ENCODE results near the gene NTNG2.

NTNG2 gene

DNA sequence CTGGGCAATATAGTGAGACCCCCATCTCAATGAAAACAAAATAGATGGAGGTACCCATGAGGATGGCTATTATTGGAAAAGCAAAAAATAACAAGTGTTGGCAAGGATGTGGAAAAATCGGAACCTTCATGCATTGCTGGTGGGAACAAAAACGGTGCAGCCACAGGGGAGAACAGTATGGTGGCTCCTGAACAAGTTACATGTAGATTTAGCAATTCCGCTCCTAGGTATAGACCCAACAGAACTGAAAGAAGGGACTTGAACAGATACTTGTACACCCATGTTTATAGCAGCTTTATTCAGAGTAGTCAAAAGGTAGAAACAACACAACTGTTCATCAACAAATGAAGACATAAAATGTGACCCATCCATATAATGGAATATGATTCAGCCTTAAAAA is 43.0 kb downstream of the NTNG2 start:
- DNase-seq: no peak

DNA sequence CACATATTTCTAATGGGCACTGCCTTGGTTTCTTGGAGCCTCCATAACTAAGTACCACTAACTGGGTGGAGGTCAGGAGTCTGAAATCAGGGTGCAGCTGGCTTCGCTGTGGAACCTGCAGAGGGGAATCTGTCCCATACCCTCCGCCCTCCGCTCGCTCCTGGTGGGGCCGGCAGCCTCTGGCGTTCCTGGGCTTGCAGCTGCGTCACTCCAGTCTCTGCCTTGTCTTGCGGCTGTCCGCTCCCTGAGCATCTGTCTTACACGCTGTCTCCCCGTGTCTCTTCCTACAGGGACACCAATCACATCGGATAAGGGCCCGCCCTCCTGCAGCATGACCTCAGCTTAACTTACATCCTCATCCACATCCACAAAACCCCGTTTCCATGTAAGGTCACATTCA is 45.4 kb downstream of the NTNG2 start:
- no peak for DNase-seq

DNA sequence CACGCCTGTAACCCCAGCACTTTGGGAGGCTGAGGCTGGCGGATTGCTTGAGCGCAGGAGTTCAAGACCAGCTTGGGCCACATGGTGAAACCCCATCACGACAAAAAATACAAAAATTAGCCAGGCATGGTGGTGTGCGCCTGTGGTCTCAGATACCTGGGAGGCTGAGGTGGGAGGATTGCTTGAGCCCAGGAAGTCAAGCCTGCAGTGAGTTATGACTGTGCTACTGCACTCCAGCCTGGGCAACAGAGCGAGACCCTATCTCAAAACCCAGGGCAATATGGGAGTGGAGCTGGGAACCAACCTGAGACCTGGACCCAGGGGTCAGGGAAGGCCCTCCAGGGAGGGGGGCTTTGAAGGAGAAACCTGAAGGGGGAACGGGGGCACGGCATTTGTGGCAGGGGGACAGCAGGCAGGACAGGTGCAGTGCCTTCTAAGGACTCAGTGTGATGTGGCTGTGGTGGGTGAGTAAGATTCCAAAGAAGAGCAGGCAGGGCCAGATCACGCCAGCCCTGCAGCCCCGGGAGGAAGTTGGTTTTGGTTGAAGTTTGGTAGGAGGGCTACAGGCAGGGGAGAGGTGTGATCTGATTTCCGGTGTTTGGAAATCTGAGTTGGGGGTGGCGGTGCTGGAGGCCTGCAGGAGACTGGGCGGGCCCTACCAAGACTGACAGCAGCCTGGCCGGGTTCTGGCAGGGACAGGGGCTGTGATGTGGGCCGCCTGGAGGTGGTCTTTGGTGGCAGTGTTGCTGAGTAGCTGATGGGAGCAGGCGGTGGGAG is 46.2 kb downstream of the NTNG2 start:
- no peak for DNase-seq

DNA sequence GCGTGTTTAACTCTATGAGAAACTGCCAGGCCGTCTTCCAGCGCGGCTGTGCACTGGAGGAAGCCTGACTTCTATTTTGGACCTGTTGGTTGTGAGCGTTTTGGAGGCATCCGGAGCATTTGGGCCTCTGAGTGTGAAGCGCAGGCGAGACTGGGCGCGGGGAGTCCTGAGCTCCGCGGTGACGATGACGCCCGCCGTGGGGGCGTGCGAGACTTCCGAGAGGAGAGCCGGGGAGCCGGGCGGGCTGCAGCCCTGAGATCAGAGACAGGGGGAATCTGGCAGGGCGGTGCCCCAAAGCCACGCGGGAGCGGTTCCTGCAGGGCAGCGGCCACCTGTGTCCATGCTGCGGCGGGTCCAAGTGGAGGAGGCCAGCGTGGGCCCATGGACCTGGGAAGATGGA is 47.4 kb downstream of the NTNG2 start:
- DNase-seq: no peak

DNA sequence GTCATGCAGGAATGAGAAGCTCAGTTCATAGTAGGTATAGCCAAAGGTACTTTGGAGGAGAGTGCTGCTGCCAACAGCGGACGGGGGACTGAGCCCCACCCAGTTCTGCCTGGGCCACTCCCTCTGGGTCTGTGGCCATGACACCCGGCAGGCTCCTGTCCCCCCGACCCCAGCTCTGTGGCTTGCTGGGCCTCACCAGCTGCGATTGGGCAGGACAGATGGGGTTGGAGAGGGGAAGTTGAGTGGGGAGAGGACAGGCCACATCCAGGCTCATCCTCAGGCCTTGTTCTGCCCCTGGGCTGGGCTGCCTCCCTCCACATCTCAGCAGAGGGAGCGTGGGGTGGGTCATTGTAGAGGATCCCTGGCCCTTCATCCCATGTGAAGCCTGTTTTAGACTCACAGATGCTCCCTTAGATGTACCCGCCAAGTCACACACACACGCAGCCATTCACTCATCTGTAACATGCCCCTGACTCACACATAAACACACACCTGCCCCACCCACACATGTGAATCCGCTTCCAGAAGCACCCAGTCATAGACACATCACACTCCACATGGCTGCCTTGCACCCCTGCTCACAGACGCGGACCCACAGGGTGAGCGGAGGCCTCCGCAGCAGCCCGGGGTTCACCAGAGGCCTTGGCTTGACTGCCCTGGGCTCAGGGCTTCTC is 48.8 kb downstream of the NTNG2 start:
- no peak for DNase-seq

DNA sequence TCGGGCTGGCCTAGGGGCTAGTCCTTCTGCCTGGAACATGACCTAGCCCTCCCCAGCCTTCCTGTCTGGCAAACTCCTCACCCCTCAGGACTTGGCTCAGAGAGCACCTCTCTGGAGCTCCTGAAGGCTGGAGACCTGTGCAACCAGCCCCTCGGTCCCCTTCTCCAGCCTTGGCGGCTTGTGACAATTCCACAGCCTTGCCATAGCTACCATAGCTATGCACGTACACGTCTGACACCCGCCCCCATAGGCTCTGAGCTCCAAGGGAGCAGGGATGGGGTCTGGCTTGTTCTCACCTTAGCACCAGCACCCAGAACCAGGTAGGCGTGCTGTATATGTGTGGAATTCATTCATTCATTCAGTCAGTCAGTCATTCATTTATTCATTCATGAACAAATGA is 49.7 kb downstream of the NTNG2 start:
- no peak for DNase-seq

DNA sequence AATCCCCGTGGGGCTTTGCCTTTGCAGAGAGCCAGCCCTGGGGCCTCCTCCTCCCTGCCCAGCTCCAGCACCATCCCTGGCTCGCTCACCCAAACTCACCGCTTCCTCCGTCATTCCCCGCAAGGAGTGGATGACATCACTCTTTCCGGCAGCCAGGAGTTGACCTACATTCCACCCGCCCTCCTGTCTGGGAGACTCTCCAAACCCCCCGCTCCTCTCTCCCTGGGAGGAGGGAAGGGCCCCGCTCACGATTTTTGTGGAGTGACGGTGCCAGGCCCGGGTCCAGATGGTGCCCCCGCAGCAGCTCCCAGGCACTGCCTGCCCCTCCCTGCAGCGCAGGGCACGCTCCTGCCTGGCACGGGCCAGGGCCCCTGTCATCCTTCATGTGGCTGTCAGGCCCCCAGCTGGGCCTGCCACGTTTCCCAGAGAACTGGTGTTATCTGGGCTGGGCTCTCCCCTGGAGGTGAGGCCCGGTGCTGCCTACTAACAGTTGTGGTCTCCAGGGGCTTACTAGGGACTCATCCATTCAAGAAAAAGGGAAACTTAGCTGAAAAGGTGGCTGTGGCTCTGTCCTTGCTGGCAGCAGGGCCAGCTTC is 52.3 kb downstream of the NTNG2 start:
- DNase-seq: no peak

DNA sequence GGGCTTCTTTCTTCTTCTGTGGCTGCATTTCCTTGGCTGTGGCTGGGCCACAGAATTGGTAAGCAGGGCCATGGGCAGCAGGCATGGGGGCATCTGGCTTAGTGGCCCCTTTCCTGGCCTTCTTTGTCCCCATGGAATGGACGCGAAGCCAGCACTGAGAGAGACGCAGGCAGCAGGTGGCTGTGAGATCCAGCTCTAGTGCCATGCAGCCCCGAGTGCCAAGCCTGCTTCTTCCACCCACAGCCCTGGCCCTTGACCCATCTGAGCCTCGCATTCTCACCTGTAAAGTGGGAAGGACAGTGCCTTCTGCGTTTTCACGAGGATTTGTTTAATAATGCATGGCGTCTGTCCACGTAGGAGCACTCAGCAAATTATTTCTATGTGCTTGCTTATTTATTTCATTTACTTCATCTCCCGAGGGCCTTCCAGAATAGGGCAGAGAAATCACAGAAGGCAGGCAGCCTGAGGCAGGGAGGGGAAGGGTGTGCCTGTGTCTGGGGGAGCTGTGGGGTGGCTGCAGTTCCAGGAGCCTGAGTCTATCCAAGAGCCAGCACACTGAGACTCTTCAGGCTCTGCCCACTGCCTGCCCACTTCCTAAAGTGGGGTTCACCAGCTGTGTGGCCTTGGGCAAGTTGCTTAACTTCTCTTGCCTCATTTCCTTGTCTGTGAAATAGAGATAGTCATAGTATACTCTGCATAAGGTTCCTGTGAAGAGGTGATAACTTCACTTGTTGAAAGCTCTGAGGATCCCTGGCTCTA is 55.2 kb downstream of the NTNG2 start:
- peak; percentile 76 to 86 (median 84) for DNase-seq

DNA sequence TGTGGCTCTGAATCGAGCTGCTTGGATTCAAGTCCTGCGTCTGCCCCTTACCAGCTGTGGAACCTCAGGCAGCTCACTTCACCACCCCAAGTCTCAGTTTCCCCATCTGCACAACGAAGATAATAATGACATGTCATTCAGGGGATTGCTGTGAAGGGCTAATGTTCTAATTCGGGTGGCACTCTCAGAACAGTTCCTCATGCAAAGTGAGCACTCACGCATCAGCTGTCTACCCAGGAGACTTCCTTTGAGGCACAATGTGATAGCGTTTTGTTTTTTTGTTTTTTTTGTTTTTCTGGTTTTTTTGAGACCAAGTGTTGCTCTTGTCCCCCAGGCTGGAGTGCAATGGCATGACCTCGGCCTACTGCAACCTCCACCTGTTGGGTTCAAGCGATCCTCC is 56.4 kb downstream of the NTNG2 start:
- peak in 3 of 4 experiments; percentile 29 to 52 (median 39) for DNase-seq

DNA sequence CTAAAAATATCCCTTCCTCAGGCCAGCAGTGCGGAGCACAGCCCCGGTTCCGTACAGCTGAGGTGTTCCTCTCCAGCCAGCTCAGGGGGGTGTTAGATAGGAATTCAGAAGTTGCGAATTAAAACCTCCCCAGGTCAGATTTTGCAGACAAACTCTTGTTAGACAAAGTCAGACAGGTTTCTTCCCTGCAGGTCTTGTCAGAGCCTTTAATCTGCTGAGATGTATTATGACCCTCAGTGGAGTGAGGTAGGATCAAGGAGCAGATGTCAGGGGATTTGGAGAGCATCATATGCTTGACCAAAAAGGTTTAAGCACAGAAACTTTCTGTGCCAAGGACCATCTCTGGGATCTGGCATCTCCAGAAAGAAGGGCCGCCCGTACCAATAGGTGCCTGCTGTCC is 60.1 kb downstream of the NTNG2 start:
- DNase-seq: no peak

DNA sequence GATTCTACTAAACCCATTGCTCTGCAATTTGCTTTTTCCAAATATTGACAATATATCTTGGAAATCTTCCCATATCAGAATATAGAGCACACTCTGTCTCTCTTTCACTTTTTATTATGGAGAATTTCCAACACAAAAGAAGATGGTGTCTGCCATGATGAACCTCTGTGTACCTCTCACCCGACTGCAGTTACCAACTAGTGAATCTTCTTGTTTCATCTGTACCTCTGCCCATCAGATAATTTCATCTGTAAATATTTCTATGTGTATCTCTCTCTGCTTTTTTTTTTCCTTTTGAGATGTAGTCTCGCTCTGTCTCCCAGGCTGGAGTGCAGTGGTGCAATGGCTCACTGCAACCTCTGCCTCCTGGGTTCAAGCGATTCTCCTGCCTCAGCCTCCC is 62.8 kb downstream of the NTNG2 start:
- DNase-seq: no peak

DNA sequence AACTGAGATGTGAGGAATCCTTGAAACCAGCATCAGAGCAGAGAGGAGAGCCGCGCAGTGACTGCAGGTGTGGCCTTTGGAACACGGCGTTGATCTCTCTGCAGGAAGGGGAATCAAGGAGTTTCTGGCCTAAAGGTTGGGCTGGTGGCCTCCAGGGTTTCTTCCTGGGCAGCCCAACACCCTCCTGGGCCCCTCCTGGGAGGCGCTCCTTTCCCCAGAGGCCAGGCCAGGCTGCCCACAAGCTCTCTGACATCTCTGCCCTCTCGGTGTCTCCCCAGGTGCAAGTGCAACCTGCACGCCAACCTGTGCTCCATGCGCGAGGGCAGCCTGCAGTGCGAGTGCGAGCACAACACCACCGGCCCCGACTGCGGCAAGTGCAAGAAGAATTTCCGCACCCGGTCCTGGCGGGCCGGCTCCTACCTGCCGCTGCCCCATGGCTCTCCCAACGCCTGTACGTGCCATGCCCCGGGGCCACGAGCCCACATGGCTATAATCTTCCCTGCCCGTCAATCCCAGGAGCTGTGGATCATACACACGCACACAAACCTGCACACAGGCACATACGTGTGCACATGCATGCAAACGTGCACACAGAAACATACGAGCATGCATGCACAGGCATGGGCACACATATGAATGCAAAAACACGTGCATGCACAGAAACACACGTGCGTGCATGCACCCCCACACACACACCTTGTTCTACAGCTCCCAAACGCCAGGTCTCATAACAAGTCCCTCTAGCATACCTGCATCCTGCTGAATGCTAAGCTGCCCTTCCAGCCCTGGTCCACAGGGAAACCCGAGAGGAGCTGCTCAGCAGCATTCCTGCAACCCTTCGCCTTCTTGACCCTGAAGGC is 64.9 kb downstream of the NTNG2 start:
- DNase-seq: no peak

DNA sequence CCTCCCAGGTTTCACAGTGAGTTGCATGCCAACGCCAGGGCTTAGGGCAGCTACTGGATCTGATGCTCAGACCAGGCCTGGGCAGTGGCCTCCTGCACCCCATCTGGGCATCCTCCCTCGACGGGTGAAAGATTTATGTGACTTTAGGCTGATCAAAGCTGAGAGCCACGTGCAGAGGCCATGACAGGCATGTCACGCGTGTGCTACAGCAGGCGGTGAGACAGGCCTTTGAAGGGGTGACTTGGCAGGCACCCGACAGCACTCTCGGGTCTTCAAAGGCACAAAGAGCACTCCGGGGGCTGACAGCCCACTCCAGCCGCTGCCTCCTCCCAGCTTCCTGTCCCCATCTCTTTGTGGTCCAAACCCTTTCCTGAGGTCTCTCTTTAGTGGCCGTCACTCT is 66.2 kb downstream of the NTNG2 start:
- DNase-seq: no peak

DNA sequence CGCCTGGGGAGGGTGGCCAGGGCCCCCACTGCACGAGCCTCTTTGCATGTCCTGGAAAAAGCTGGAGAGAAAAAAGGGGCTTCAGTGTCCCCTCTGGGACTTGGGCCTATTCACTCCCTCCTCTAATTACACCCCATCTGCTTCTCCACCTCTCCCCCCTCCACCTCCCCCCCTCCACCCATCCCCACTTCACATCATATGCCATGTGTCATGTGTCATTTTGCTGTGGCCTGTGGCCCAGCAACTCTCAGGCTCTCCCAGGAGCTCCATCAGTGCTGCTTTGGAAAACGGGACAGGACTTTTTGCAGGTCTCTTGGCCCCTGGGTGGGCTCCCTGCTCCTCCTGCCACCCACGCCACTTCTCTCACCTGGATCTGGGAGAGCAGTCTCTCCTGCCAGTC is 68.7 kb downstream of the NTNG2 start:
- no peak for DNase-seq

DNA sequence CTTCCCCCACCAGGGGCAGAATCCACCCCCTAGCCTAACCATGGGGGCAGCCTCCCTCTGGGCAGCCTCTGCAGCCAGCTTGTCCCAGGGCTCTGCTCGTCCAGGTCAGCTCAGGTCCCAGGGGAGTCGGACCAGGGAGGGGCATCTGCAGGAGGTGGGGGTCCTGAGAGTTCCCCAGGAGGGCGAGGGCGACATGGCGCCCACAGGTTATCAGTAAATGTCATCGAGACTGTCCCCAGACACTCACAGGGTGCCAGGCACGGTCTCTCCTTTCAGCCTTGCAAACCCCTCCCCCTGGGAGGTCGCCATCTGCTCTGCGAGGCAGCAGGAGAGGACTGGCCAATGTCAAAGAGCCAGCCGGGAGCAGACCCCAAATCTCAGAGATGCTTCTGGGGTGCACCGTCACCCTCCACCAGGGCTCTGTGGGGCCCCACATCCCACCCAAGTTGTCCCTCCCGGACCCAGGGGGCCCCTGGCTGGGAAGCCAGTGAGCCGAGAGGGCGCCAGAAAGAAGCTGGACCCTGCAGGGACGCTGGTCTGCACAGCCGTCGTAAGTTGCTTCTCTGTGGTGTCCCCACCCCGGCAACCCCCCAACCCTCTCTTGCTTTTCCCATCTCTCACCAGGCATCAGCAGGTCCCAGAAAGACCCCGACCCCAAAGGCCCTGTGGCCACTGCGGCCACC is 69.3 kb downstream of the NTNG2 start:
- no peak for DNase-seq

DNA sequence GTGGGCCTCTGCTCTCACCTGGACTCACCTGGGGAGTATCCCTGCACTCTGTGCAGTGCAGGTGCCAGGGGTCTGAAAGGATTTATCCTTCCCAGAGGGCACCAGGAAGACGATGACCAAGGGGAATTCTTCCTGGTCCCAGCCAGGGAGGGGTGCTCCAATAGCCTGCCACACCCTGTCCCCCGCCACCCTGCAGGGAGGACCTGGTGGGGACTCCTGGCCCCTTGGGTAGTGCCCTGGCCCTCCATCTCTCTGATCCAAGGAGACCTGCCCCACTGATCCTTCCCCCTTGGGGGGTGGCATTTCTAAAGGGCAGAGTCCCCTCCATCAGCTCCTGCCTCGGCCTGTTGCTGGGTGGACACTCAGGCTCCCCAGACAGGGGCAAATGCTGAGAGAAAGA is 70.7 kb downstream of the NTNG2 start:
- DNase-seq: no peak

DNA sequence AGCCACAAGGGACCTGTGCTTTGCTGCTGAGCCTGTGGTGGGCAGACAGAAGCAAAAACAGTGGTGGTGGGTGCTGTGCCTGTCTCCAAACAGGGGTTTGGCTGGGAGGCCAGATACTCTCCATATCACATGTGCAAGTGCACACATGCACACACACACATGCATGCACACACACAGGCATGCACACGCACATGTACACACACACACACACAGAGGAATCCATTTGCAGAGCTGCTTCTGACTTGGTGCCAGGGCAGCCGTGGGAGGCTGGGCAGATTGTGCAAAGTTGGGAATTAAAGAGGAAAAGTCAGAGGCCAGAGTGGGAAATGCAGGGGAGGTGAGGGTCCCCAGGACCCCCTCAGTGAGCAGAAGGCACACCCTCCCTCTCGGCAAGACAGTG is 71.3 kb downstream of the NTNG2 start:
- no peak for DNase-seq

DNA sequence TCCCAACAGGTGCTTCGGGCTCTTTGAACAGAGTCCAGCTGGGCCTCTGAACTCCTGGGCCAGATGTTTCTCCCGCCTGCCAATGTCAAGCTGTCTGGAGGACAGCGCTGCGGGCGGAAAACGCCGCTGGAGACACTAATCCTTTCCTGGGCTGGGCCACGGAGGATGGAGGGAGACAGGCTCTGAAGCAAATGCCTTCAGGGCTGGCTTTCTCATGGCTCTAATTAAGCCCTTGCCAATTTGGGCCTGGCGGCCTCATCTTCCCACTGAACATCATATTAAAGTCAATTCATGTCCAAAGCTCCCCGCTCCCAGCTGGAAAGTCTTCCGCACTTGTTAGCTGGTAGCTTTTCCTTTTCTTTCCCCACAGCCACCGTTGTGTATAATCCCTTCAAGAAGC is 72.7 kb downstream of the NTNG2 start:
- DNase-seq: no peak

DNA sequence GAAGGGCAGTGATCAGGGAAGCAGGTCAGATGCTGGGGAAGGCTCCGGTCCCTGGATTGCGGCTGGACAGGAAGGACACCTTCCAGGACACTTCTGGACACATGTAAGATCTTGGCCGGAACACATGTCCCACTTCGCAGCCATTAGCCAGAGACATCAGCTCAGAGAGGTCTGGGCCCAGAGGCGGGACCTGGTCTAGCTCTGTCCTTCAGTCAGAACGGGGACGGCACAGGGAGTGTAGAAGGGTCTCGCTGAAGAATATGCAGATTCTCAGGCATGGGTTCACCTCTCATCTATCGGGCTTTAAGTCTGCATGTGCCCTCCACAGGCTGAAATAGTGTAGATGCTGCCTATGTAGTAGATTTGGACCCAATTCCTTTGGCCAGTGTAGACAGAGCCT is 73.3 kb downstream of the NTNG2 start:
- no peak for DNase-seq

DNA sequence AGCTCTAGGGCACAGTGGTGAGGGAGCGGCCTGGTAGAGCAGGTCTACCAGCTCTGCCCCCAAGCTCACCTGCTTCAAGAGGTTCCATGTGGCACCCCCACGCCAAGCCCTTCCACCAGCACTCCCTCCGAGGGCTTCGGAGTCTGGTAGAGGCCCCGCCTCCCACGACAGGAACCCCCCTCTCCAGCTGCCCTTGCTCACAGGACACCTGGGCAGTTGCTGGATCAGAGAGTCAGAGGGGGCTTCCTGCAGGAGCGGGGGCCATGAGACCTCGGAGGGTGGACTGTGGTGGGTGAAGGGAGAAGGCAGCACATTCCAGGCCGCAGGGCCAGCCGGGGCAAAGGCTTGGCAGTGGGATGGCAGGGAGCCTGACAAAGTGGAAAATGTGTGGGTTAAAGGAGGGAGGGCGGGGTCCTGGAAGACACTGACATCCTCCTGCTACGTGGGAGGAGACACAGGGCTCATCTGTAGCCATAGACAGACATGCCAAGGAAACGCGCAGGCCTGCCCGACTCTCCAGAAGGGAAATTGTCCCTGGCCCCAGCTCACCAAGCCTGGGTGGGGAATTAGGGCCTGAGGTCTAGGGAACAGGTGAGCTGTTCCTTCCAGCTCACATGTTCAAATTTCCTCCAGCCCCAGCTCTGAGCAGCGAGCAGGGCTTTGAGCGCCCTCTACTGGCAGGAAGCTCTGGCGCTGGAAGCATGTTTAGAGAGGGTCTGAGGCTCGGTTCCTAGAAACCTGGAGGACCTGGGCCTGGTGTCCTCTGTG is 74.2 kb downstream of the NTNG2 start:
- peak; percentile 76 to 90 (median 88) for DNase-seq

All from suppressor macrophage (primary cell).